ENCODE data around the gene LRP1.

GRCh38 chr12:57109207-57110103 is 18.8 kb upstream of the LRP1 start:
- no peak for TF ChIP-seq CTCF (IDR thresholded peaks at IDR 0.05)
- TF ChIP-seq POLR2A (IDR thresholded peaks at IDR 0.05) = no peak

Measured in prostate gland (tissue), 2 donors.